Breast epithelium (tissue), 3 donors: ENCODE data around the gene BRINP3.

Source experiments
- CTCF ChIP-seq, 3 donors: fragments of 450-650 bp; IDR thresholded peaks; one replicate each; pipeline ENCODE4 v1.5.1; 2016 to 2017; ENCODE audit warnings: antibody characterized with exemption in 3 of 3, mild to moderate bottlenecking in 3 of 3, moderate library complexity in 3 of 3
- POLR2AphosphoS5 ChIP-seq, 3 donors: sonication (generic); formaldehyde crosslinking; IDR thresholded peaks; one replicate each; pipeline ENCODE4 v1.6.1; 2017; ENCODE audit warnings: antibody characterized with exemption in 3 of 3

- TF ChIP-seq CTCF (IDR thresholded peaks at IDR 0.05) (no peak), POLR2AphosphoS5 (IDR thresholded peaks at IDR 0.05) (no peak)
Observed at GRCh38 chr1:190484045-190484444, 6.4 kb upstream of the BRINP3 start.
